HG03558 (cell line): Measurements from ENCODE around the gene KRT37.
"Not testable (repeated sequence)": the region's sequence is repeated elsewhere in the genome, so short reads cannot be mapped to it uniquely, and the experiment has no call there.

Experiments used
- ATAC-seq: cut with Tn5 transposase; IDR thresholded peaks from one replicate; pipeline ENCODE4 v1.9.1; 2021; ENCODE audit warnings: moderate number of reproducible peaks; ENCODE audit not compliant: unreplicated experiment; ENCODE audit errors: extremely low read depth

The KRT37 gene

GRCh38 chr17:41437769-41438168 lies 13.4 kb upstream of the KRT37 start:
- no peak for ATAC-seq

- no peak for ATAC-seq
Measured at GRCh38 chr17:41437254-41437653, 12.9 kb upstream of the KRT37 start.

- ATAC-seq, result no peak
Measured at GRCh38 chr17:41434415-41434814, 10.0 kb upstream of the KRT37 start.

GRCh38 chr17:41434005-41434404 lies 9.6 kb upstream of the KRT37 start:
- ATAC-seq, result no peak

- ATAC-seq, result no peak
Measured at GRCh38 chr17:41433586-41433985, 9.2 kb upstream of the KRT37 start.

- ATAC-seq, result not testable (repeated sequence)
Measured at GRCh38 chr17:41430376-41430775, 6.0 kb upstream of the KRT37 start.

- ATAC-seq, result no peak
Measured at GRCh38 chr17:41429667-41430066, 5.3 kb upstream of the KRT37 start.

GRCh38 chr17:41428591-41429291 lies 4.4 kb upstream of the KRT37 start:
- no peak for ATAC-seq

GRCh38 chr17:41422586-41422985 lies 1.8 kb downstream of the KRT37 start:
- ATAC-seq, result not testable (repeated sequence)

GRCh38 chr17:41421617-41422016 lies 2.8 kb downstream of the KRT37 start:
- no peak for ATAC-seq

GRCh38 chr17:41421116-41421515 lies 3.3 kb downstream of the KRT37 start:
- ATAC-seq, result no peak

- ATAC-seq, result no peak
Measured at GRCh38 chr17:41420134-41420533, 4.3 kb downstream of the KRT37 start.

GRCh38 chr17:41419716-41420115 lies 4.7 kb downstream of the KRT37 start:
- no peak for ATAC-seq

- ATAC-seq, result no peak
Measured at GRCh38 chr17:41418116-41418860, 6.1 kb downstream of the KRT37 start.

GRCh38 chr17:41417576-41418015 lies 6.8 kb downstream of the KRT37 start:
- no peak for ATAC-seq

GRCh38 chr17:41417127-41417526 lies 7.3 kb downstream of the KRT37 start:
- ATAC-seq, result no peak

- ATAC-seq, result no peak
Measured at GRCh38 chr17:41416479-41416878, 7.9 kb downstream of the KRT37 start.

GRCh38 chr17:41415833-41416335 lies 8.5 kb downstream of the KRT37 start:
- ATAC-seq, result no peak

- ATAC-seq, result no peak
Measured at GRCh38 chr17:41415411-41415810, 9.0 kb downstream of the KRT37 start.

- no peak for ATAC-seq
Measured at GRCh38 chr17:41413982-41414381, 10.4 kb downstream of the KRT37 start.

GRCh38 chr17:41413353-41413957 lies 10.9 kb downstream of the KRT37 start:
- ATAC-seq, result no peak
